GM12878 (cell line): ENCODE data around the gene SANBR. TPM values are rescaled to one million over a fixed set of nuclear protein-coding genes. Genes with fewer than 3 reads are reported as not detected.
A peak's percentile ranks its signal among the peaks of the same experiment; 100 is the strongest.

Experiments used
- ATAC-seq: fragments of 200-7000 bp; cut with Tn5 transposase; 3 replicates; pipeline ENCODE4 v1.9.1; 2020; ENCODE audit warnings: mild to moderate bottlenecking, moderate library complexity
- BruUV-seq: library from RNA; stranded (reverse); fragments of 400-500 nt; replicated peaks from 2 replicates; lab custom pipeline; 2021; lab: Mats Ljungman, UMichigan
- CTCF ChIA-PET: fragments of 300-600 bp; sonication (Branson Sonifier 250); formaldehyde crosslinking; extraction: SDS; loops from one replicate; lab custom pipeline; 2021; ENCODE audit warnings: inconsistent platforms; lab: Yijun Ruan, JAX
- POLR2A ChIA-PET: fragments of 350-600 bp; formaldehyde crosslinking; extraction: SDS; loops from one replicate; lab custom pipeline; 2021; ENCODE audit warnings: inconsistent platforms; lab: Charles Lee
- RAD21 ChIA-PET: fragments of 300-600 bp; sonication (Branson Sonifier 250); formaldehyde crosslinking; loops from one replicate; lab custom pipeline; 2023; ENCODE audit warnings: antibody characterized with exemption; ENCODE audit not compliant: unreplicated experiment; lab: Charles Lee
- SMC1A ChIA-PET: fragments of 300-600 bp; sonication (Branson Sonifier 250); formaldehyde crosslinking; loops from one replicate; lab custom pipeline; 2023; ENCODE audit not compliant: unreplicated experiment, uncharacterized antibody; lab: Charles Lee
- DNase-seq: peaks from one replicate; pipeline ENCODE4 v3.0.0-alpha.2; 2011; ENCODE audit warnings: low read depth, low spot score
- FAIRE-seq: peaks from 3 replicates; lab custom pipeline; 2011; peaks lifted over from hg19 to GRCh38; lab: Jason Lieb, UNC
- H2AFZ ChIP-seq: 2 replicates; pipeline ENCODE4 v1.6.0; 2011; ENCODE audit warnings: low read depth, low read length, control low read depth; ENCODE audit not compliant: control insufficient read depth
- H3K27ac ChIP-seq: 2 replicates; pipeline ENCODE4 v1.5.1; 2011; ENCODE audit warnings: control low read depth; ENCODE audit not compliant: control insufficient read depth, insufficient read depth
- H3K27me3 ChIP-seq, 2 experiments: replicated peaks in 1 of 2; 2 replicates each; pipeline versions ENCODE4 v1.6.0 to v1.6.1; 2011; ENCODE audit warnings: low read length in 1 of 2; ENCODE audit not compliant: control insufficient read depth in 2 of 2, insufficient read depth in 2 of 2
- H3K36me3 ChIP-seq, 2 experiments: 2 replicates each; pipeline ENCODE4 v1.5.1; 2011; ENCODE audit warnings: low read length in 1 of 2; ENCODE audit not compliant: control insufficient read depth in 2 of 2, insufficient read depth in 2 of 2
- H3K4me1 ChIP-seq: 2 replicates; pipeline ENCODE4 v1.6.1; 2011; ENCODE audit warnings: mild to moderate bottlenecking, low read length, moderate library complexity, mixed read lengths; ENCODE audit not compliant: control insufficient read depth, insufficient read depth
- H3K4me2 ChIP-seq: 2 replicates; pipeline ENCODE4 v1.6.0; 2011; ENCODE audit warnings: control low read depth; ENCODE audit not compliant: control insufficient read depth, insufficient read depth
- H3K4me3 ChIP-seq: fragments of 200-600 bp; sonication (generic); 2 replicates; pipeline ENCODE4 v1.5.1; 2016
- H3K79me2 ChIP-seq: 2 replicates; pipeline ENCODE4 v1.6.0; 2011; ENCODE audit warnings: low read length; ENCODE audit not compliant: control insufficient read depth, insufficient read depth
- H3K9ac ChIP-seq: 2 replicates; pipeline ENCODE4 v1.8.0; 2011; ENCODE audit warnings: low read length, control low read depth, mixed read lengths; ENCODE audit not compliant: control insufficient read depth, insufficient read depth
- H3K9me3 ChIP-seq: replicated peaks from 3 replicates; pipeline ENCODE4 v1.5.1; 2011; ENCODE audit warnings: mild to moderate bottlenecking, low read length; ENCODE audit not compliant: control insufficient read depth, insufficient read depth
- H4K20me1 ChIP-seq: 2 replicates; pipeline ENCODE4 v1.6.0; 2011; ENCODE audit not compliant: control insufficient read depth, insufficient read depth
- BACH1 ChIP-seq: fragments of 450-650 bp; IDR thresholded peaks from 2 replicates; pipeline ENCODE4 v1.6.1; 2017; ENCODE audit warnings: mild to moderate bottlenecking, borderline replicate concordance
- BCL11A ChIP-seq: IDR thresholded peaks from 2 replicates; pipeline ENCODE4 v1.6.1; 2011; ENCODE audit warnings: low read depth, low read length
- CEBPB ChIP-seq, 2 experiments: fragments of 150-350 bp in 1 of 2; IDR thresholded peaks; 2 replicates each; pipeline ENCODE4 v1.6.1; 2012 to 2014; ENCODE audit warnings: low read depth in 2 of 2, low read length in 2 of 2, borderline replicate concordance in 1 of 2, inconsistent platforms in 1 of 2
- EP300 ChIP-seq, 2 experiments: fragments of 150-350 bp in 1 of 2; IDR thresholded peaks; 2 replicates each; pipeline ENCODE4 v1.6.1; 2011 to 2012; ENCODE audit warnings: low read depth in 2 of 2, low read length in 2 of 2, borderline replicate concordance in 1 of 2, improper control_type of control experiment in 1 of 2, inconsistent platforms in 1 of 2; ENCODE audit not compliant: control insufficient read depth in 1 of 2
- HDGF ChIP-seq: fragments of 450-650 bp; IDR thresholded peaks from 2 replicates; pipeline ENCODE4 v1.6.1; 2016; ENCODE audit warnings: antibody characterized with exemption
- LARP7 ChIP-seq: fragments of 450-650 bp; IDR thresholded peaks from 2 replicates; pipeline ENCODE4 v1.6.1; 2017; ENCODE audit warnings: mild to moderate bottlenecking
- MTA2 ChIP-seq: fragments of 450-650 bp; IDR thresholded peaks from 2 replicates; pipeline ENCODE4 v1.6.1; 2016; ENCODE audit warnings: low read depth, mild to moderate bottlenecking, moderate library complexity
- NFXL1 ChIP-seq: fragments of 450-650 bp; IDR thresholded peaks from 2 replicates; pipeline ENCODE4 v1.6.1; 2017; ENCODE audit warnings: antibody characterized with exemption, mild to moderate bottlenecking, borderline replicate concordance
- RAD21 ChIP-seq: IDR thresholded peaks from 2 replicates; pipeline ENCODE4 v1.6.1; 2011; ENCODE audit warnings: mild to moderate bottlenecking, low read depth, low read length, moderate library complexity; ENCODE audit not compliant: insufficient read depth
- YY1 ChIP-seq: IDR thresholded peaks from 2 replicates; pipeline ENCODE4 v1.6.1; 2011; ENCODE audit warnings: low read depth, mild to moderate bottlenecking, low read length
- ZBTB11 ChIP-seq: fragments of 450-650 bp; formaldehyde crosslinking; IDR thresholded peaks from 2 replicates; pipeline ENCODE4 v1.5.0; 2022; ENCODE audit warnings: mild to moderate bottlenecking, missing genetic modification characterization
- ZBTB4 ChIP-seq: fragments of 450-650 bp; formaldehyde crosslinking; IDR thresholded peaks from 2 replicates; pipeline ENCODE4 v1.4.0; 2022; ENCODE audit warnings: mild to moderate bottlenecking, moderate library complexity
- ZNF274 ChIP-seq: IDR thresholded peaks from one replicate; pipeline ENCODE4 v1.8.0; 2011; ENCODE audit not compliant: insufficient read length, insufficient read depth
- ZZZ3 ChIP-seq: IDR thresholded peaks from 2 replicates; pipeline ENCODE4 v1.6.1; 2011; ENCODE audit warnings: low read depth; ENCODE audit not compliant: control insufficient read depth, insufficient read length
- WGBS: methylation state at CpG from one replicate; pipeline ENCODE4 v1.1.6; 2016; ENCODE audit warnings: low lambda C conversion rate; ENCODE audit not compliant: insufficient replicate concordance, insufficient coverage; ENCODE audit errors: missing lambda C conversion rate; 5-methylcytosine and 5-hydroxymethylcytosine counted together
- in situ Hi-C: fragments of 300-500 bp; cut with MboI; formaldehyde crosslinking; loops from 9 replicates; pipeline ENCODE4 v1.14.3; 2018; ENCODE audit warnings: mixed read lengths
- intact Hi-C: fragments of 100-400 bp; cut with micrococcal nuclease; formaldehyde crosslinking; loops from one replicate; pipeline ENCODE4 v1.14.2; 2022; ENCODE audit not compliant: unreplicated experiment
- polyA plus RNA-seq, 11 experiments: library from polyadenylated mRNA; depleted of rRNA in 4 of 11; unstranded in 6 of 11; stranded (reverse) in 5 of 11; fragments of >200 nt; fragmentation: Nextera tagmentation in 4 of 11; fragmentation: Illumina TruSeq in 1 of 11; extraction: Ambion mirVana in 4 of 11; extraction: Trizol in 1 of 11; gene quantifications; 1 replicate in 1 of 11; 2 replicates in 10 of 11; pipeline versions ENCODE4 v1.2.1 to v1.2.3, GENCODE V29; 2011 to 2016; ENCODE audit warnings: inconsistent platforms in 2 of 11, missing spikeins in 2 of 11, low read depth in 1 of 11
- total RNA-seq, 4 experiments: library from RNA; depleted of rRNA in 3 of 4; stranded (reverse); fragments of >200 nt in 3 of 4; fragmentation: Illumina TruSeq in 1 of 4; extraction: Trizol in 1 of 4; gene quantifications; 2 replicates each; pipeline versions ENCODE4 v1.2.1 to v1.2.3, GENCODE V29; 2013 to 2021

Gene SANBR
- total and polyA plus RNA-seq, 10 of the 15 experiments (the other 5 are each of a cell fraction or from before 2014, with no cell fraction given), result 2.2 to 11.0 (median 7.0) TPM

DNA sequence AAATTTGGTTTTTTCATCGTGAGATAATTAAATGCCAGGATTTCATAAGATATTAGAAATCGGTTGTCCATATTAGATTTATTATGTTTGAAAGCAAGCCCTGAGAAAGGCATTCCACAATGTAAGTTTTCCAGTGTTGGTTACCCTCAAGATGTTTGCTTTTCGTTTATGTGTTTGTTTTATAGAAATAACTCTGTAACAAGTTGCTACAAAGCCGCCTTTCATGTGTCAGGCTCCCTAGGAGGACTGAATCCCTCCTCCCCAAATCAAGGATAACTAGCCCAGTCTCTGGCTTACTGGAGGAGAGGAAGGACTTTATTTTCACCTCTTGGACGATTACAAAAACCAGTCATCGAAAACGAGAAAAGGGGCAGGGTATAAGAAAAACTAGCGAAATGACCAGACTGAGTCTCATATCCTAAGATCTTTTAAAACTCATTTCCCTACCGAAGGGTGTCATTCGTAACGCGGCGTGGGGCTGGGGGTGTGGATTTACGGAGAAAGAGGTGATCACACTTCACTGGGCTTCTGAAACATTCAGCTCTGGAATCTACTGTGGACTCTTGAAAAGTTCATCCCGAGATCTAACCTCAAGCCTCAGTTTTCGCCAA is 49.2 kb upstream of the SANBR start (continued):
- 0 out of 2 replicates have a peak, but pooled peaks have one; percentile 12 for TF ChIP-seq ZBTB4 (CRISPR knock-in tag)

DNA sequence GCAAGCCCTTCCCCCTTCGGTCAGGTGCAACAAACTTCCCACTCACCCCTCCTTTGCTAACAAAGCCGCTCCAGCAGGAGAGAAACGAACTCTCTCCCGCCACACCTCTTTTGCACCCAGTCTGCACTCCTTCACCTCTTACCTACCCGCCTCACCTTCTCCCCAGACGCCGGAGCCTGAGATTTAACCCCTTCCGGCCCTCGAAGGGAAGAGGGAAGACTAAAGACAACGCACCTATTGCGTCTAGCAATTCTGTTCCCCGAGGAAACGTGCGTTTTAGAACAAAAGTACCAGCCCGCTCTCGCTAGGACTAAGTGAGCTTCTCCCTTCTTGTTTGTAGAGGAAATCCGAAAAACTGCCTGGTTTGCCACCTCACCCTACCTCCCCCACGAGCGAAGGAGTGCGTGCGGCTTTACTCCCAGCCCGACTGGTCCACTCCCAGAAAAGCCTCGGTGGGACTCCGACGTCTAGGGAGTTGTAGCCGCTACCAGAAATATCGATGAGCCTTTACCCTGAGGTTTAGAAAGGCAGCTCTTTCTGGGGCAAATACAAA is 48.6 kb upstream of the SANBR start:
- ChIA-PET CTCF (interaction anchor here (1.2 to 2.5 kb wide), 2 partner anchors 17 to 19 kb away, joined by 4 to 9 read pairs; no protein-coding TSS in a partner anchor), RAD21 (interaction anchor here (1.1 to 1.5 kb wide), 4 partner anchors 133 to 261 kb away, joined by 3 to 4 read pairs (median 4); partner anchors contain the start of gene PAPOLG), SMC1A (no interaction called here), POLR2A (interaction anchor here (0.9 to 1.3 kb wide), 2 partner anchors 136 to 161 kb away, joined by 3 to 7 read pairs; partner anchors contain the start of gene REL)
- H2AFZ ChIP-seq, result peak overlapping the region; percentile 97
- peaks cover 55% of the 10 kb centered on the region for H3K79me2 ChIP-seq
- H3K27me3 ChIP-seq, result no peaks in the 10 kb centered on the region
- peak overlapping the region; percentile 80; the same call in 1 of the 2 replicates for H3K4me2 ChIP-seq
- intact Hi-C loops, result loop anchor here (1.0 to 5.0 kb wide), 2 partner anchors 50 to 160 kb away; partner anchors contain the start of gene SANBR
- no peaks in the 10 kb centered on the region for H4K20me1 ChIP-seq
- peak overlapping the region; percentile 97 for H3K4me3 ChIP-seq
- FAIRE-seq (no peak), ATAC-seq (peak; percentile 80), DNase-seq (peak; percentile 68)
- peak overlapping the region; percentile 94 for H3K9ac ChIP-seq
- in situ Hi-C loops, result no loop called here
- H3K4me1 ChIP-seq, result peaks cover 3% of the 10 kb centered on the region; the same call in 1 of the 2 replicates
- H3K36me3 ChIP-seq, result peaks cover 0 to 5% of the 10 kb centered on the region in 2 experiments; a peak in 2 of 4 replicates
- H3K9me3 ChIP-seq, result peaks cover 6% of the 10 kb centered on the region; the same call in 1 of the 3 replicates
- no TSS peak for BruUV-seq
- 0% methylated on average over 27 of the region's 27 CpGs for WGBS
- H3K27ac ChIP-seq, result peak overlapping the region; percentile 96
- no peak; the same call in 1 of the 2 replicates for TF ChIP-seq BACH1
- TF ChIP-seq NFXL1, result no peak
- TF ChIP-seq YY1, result peak; percentile 88
- TF ChIP-seq ZZZ3, result peak; percentile 72
- no peak for TF ChIP-seq EP300 (IDR thresholded peaks at IDR 0.05; ENCODE audit: borderline replicate concordance in 1 of 2, control insufficient read depth in 1 of 2, low read depth in 2 of 2, low read length in 2 of 2)
- TF ChIP-seq MTA2, result 0 out of 2 replicates have a peak, but pooled peaks have one; percentile 44
- 0 out of 2 replicates have a peak, but pooled peaks have one; percentile 26 for TF ChIP-seq HDGF
- no peak for TF ChIP-seq RAD21
- no peak for TF ChIP-seq CEBPB (IDR thresholded peaks at IDR 0.05; ENCODE audit: borderline replicate concordance in 1 of 2, low read depth in 2 of 2, low read length in 2 of 2)
- no peak for TF ChIP-seq BCL11A
- no peak for TF ChIP-seq ZNF274
- TF ChIP-seq LARP7, result no peak; the same call in 1 of the 2 replicates
- TF ChIP-seq ZBTB11 (CRISPR knock-in tag), result peak; percentile 96
